Keratinocyte (primary cell): ENCODE data around the gene CLEC1B.

Source experiments
- CTCF ChIP-seq, 3 experiments: IDR thresholded peaks in 1 of 3; conservative IDR thresholded peaks in 1 of 3; optimal IDR thresholded peaks in 1 of 3; 2 replicates in 2 of 3; 3 replicates in 1 of 3; pipeline versions ENCODE3 to v1.5.1; 2011; ENCODE audit warnings: low read length in 3 of 3, mild to moderate bottlenecking in 3 of 3, moderate library complexity in 2 of 3, control low read depth in 1 of 3, inconsistent platforms in 1 of 3; ENCODE audit not compliant: insufficient read depth in 2 of 3; ENCODE audit errors: extremely low read depth in 1 of 3
- EZH2 ChIP-seq: IDR thresholded peaks from one replicate; pipeline ENCODE4 v1.6.1; 2012; ENCODE audit warnings: inconsistent platforms, mild to moderate bottlenecking, low read length, moderate library complexity

- TF ChIP-seq CTCF (optimal IDR thresholded peaks at IDR 0.05 in 1 of 3, IDR thresholded peaks at IDR 0.05 in 1 of 3, conservative IDR thresholded peaks at IDR 0.05 in 1 of 3; ENCODE audit: extremely low read depth in 1 of 3, insufficient read depth in 2 of 3, low read length in 3 of 3) (no peak), EZH2 (no peak)
Observed at GRCh38 chr12:9971181-9971580, 27.7 kb downstream of the CLEC1B start, which contains the start of gene CLEC12A.
